Endothelial cell of umbilical vein (primary cell): ENCODE results near the gene ANKRD23. TPM values are rescaled to one million over a fixed set of nuclear protein-coding genes. Genes with fewer than 3 reads are reported as not detected.

Experiments used
- BruUV-seq: library from RNA; stranded (reverse); fragments of 400-500 nt; replicated peaks from 2 replicates; lab custom pipeline; 2021; lab: Mats Ljungman, UMichigan
- CTCF ChIA-PET: fragments of 300-600, 350-600 bp; sonication (Branson Sonifier 250); formaldehyde crosslinking; loops from one replicate; lab custom pipeline; 2021; ENCODE audit warnings: antibody characterized with exemption, inconsistent platforms; lab: Charles Lee
- POLR2A ChIA-PET: fragments of 300-600, 350-600 bp; sonication (Branson Sonifier 250); formaldehyde crosslinking; loops from one replicate; lab custom pipeline; 2021; ENCODE audit warnings: antibody characterized with exemption, inconsistent platforms; lab: Charles Lee
- DNase-seq: peaks from one replicate; pipeline ENCODE4 v3.0.0-alpha.2; 2011; ENCODE audit warnings: low read depth, low spot score
- FAIRE-seq: peaks from 2 replicates; lab custom pipeline; 2011; peaks lifted over from hg19 to GRCh38; lab: Jason Lieb, UNC
- H2AFZ ChIP-seq: 2 replicates; pipeline ENCODE4 v1.6.0; 2012; ENCODE audit warnings: low read depth, low read length, control low read depth, inconsistent platforms
- H3K27ac ChIP-seq: 2 replicates; pipeline ENCODE4 v1.5.1; 2011; ENCODE audit warnings: low read depth, mild to moderate bottlenecking, control low read depth, low read length, moderate library complexity; ENCODE audit not compliant: insufficient read depth
- H3K27me3 ChIP-seq, 2 experiments: 2 replicates each; pipeline versions ENCODE4 v1.6.0 to v1.6.1; 2011; ENCODE audit warnings: low read length in 2 of 2, mixed read lengths in 1 of 2; ENCODE audit not compliant: control insufficient read depth in 2 of 2, insufficient read depth in 2 of 2
- H3K36me3 ChIP-seq, 2 experiments: 2 replicates in 1 of 2; 3 replicates in 1 of 2; pipeline ENCODE4 v1.5.1; 2011; ENCODE audit warnings: low read length in 2 of 2, mild to moderate bottlenecking in 1 of 2, moderate library complexity in 1 of 2; ENCODE audit not compliant: control insufficient read depth in 2 of 2, insufficient read depth in 2 of 2; ENCODE audit errors: extremely low read depth in 1 of 2
- H3K4me1 ChIP-seq: 3 replicates; pipeline ENCODE4 v1.5.1; 2011; ENCODE audit warnings: mild to moderate bottlenecking, low read length; ENCODE audit not compliant: control insufficient read depth, insufficient read depth; ENCODE audit errors: extremely low read depth
- H3K4me2 ChIP-seq: 2 replicates; pipeline ENCODE4 v1.6.1; 2011; ENCODE audit warnings: low read length, control low read depth, mixed read lengths; ENCODE audit not compliant: insufficient read depth
- H3K4me3 ChIP-seq, 3 experiments: fragments of 200-600 bp in 1 of 3; sonication (generic), shearing (Covaris generic) in 1 of 3; replicated peaks in 1 of 3; 2 replicates each; pipeline ENCODE4 v1.5.1; 2011 to 2016; ENCODE audit warnings: control low read depth in 3 of 3, low read length in 3 of 3, mild to moderate bottlenecking in 2 of 3, inconsistent platforms in 1 of 3, low read depth in 1 of 3, moderate library complexity in 1 of 3; ENCODE audit not compliant: insufficient read depth in 1 of 3
- H3K79me2 ChIP-seq: 2 replicates; pipeline ENCODE4 v1.6.0; 2012; ENCODE audit warnings: low read length, inconsistent platforms; ENCODE audit not compliant: control insufficient read depth, insufficient read depth
- H3K9ac ChIP-seq: replicated peaks from 2 replicates; pipeline ENCODE3; 2011; ENCODE audit warnings: low read length, control low read depth; ENCODE audit not compliant: insufficient read depth; ENCODE audit errors: extremely low read depth
- H3K9me1 ChIP-seq: replicated peaks from 3 replicates; pipeline ENCODE4 v1.6.0; 2011; ENCODE audit warnings: mild to moderate bottlenecking, low read length; ENCODE audit not compliant: control insufficient read depth, insufficient read depth; ENCODE audit errors: extremely low read depth
- H3K9me3 ChIP-seq: replicated peaks from 2 replicates; pipeline ENCODE4 v1.5.1; 2012; ENCODE audit warnings: low read length, inconsistent platforms; ENCODE audit not compliant: control insufficient read depth, insufficient read depth
- H4K20me1 ChIP-seq: replicated peaks from 2 replicates; pipeline ENCODE3; 2011; ENCODE audit warnings: mild to moderate bottlenecking, low read length; ENCODE audit not compliant: control insufficient read depth, insufficient read depth; ENCODE audit errors: extremely low read depth
- EZH2 ChIP-seq: IDR thresholded peaks from 2 replicates; pipeline ENCODE4 v1.6.1; 2012; ENCODE audit warnings: borderline replicate concordance, low read depth, mild to moderate bottlenecking, moderate library complexity, low read length, inconsistent platforms; ENCODE audit not compliant: severe bottlenecking
- FOS ChIP-seq: IDR thresholded peaks from 2 replicates; pipeline ENCODE4 v1.6.1; 2011; ENCODE audit warnings: mild to moderate bottlenecking, low read length, moderate library complexity, borderline replicate concordance; ENCODE audit not compliant: insufficient read depth
- GATA2 ChIP-seq: IDR thresholded peaks from 2 replicates; pipeline ENCODE4 v1.7.0; 2011; ENCODE audit warnings: low read depth, mild to moderate bottlenecking, moderate library complexity, mixed read lengths, low read length; ENCODE audit not compliant: insufficient read length, insufficient read depth
- JUN ChIP-seq: IDR thresholded peaks from 2 replicates; pipeline ENCODE4 v1.6.1; 2011; ENCODE audit warnings: borderline replicate concordance, low read depth; ENCODE audit not compliant: insufficient read length, insufficient read depth
- MYC ChIP-seq: IDR thresholded peaks from one replicate; pipeline ENCODE4 v1.6.1; 2011; ENCODE audit warnings: mild to moderate bottlenecking, low read depth, low read length
- POLR2A ChIP-seq: IDR thresholded peaks from 2 replicates; pipeline ENCODE4 v1.6.1; 2012; ENCODE audit warnings: low read depth, mild to moderate bottlenecking, control low read depth, low read length
- POLR2AphosphoS5 ChIP-seq: IDR thresholded peaks from 2 replicates; pipeline ENCODE4 v1.6.1; 2012; ENCODE audit warnings: low read depth, mild to moderate bottlenecking, control low read depth, low read length, moderate library complexity; ENCODE audit not compliant: insufficient read depth
- dilution Hi-C: fragments of 300-500 bp; cut with MboI; formaldehyde crosslinking; loops from one replicate; pipeline ENCODE4 v1.15.0; 2019; ENCODE audit warnings: low sequenced_read_pairs; ENCODE audit not compliant: extremely low pct_ligation_motif_present
- intact Hi-C: fragments of 100-400 bp; cut with micrococcal nuclease; formaldehyde crosslinking; loops from one replicate; pipeline ENCODE4 v1.10.0; 2022
- polyA plus RNA-seq, 4 experiments: library from polyadenylated mRNA; depleted of rRNA in 3 of 4; stranded (reverse) in 3 of 4; unstranded in 1 of 4; fragments of >200 nt; gene quantifications; 2 replicates each; pipeline versions ENCODE4 v1.2.1 to v1.2.3, GENCODE V29; 2011 to 2012; ENCODE audit warnings: missing spikeins in 1 of 4
- total RNA-seq: library from RNA; stranded (reverse); gene quantifications from 2 replicates; pipeline ENCODE4 v1.2.3, GENCODE V29; 2021
- TF ChIP-seq, protein P1 (sequence below), 2 donors: IDR thresholded peaks; 1 replicate in 1 of 2; 2 replicates in 1 of 2; pipeline ENCODE4 v1.5.1; 2011; ENCODE audit warnings: low read length in 2 of 2, mild to moderate bottlenecking in 2 of 2, moderate library complexity in 2 of 2, control low read depth in 1 of 2, inconsistent platforms in 1 of 2, low read depth in 1 of 2; ENCODE audit not compliant: insufficient read depth in 1 of 2; ENCODE audit errors: extremely low read depth in 1 of 2
- TF ChIP-seq, protein P2 (sequence below): IDR thresholded peaks from 2 replicates; pipeline ENCODE4 v1.6.1; 2011; ENCODE audit not compliant: insufficient read depth, insufficient read length

ANKRD23 gene
- total and polyA plus RNA-seq, 2 donors (not counting 3 experiments of a cell fraction or from before 2014, with no cell fraction given): 1.7 to 3.6 TPM

DNA sequence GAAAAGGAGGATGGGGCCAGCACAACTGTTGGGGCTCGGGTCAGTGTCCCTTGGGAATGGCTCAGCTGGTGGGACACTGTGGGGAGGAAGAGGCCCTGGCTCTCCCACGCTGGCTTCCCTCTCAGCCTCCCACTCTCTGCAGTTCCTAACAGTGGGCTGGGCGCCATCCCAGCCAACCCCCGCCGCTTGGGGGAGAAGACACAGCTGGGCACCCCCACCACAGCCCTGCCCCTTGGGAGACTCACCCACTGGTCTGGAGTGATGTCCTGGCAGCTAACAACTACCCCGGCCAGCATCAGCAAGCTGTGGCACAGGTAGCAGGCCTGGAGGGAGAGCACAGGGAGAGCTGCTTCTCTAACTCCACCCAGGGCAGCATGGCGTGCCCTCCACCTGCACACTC lies 34.4 kb upstream of the ANKRD23 start:
- no peak for TF ChIP-seq EZH2
- TF ChIP-seq MYC: no peak
- TF ChIP-seq FOS: no peak
- no peak for TF ChIP-seq JUN
- TF ChIP-seq POLR2AphosphoS5: no peak
- TF ChIP-seq POLR2A: no peak
- TF ChIP-seq, protein P1, sequence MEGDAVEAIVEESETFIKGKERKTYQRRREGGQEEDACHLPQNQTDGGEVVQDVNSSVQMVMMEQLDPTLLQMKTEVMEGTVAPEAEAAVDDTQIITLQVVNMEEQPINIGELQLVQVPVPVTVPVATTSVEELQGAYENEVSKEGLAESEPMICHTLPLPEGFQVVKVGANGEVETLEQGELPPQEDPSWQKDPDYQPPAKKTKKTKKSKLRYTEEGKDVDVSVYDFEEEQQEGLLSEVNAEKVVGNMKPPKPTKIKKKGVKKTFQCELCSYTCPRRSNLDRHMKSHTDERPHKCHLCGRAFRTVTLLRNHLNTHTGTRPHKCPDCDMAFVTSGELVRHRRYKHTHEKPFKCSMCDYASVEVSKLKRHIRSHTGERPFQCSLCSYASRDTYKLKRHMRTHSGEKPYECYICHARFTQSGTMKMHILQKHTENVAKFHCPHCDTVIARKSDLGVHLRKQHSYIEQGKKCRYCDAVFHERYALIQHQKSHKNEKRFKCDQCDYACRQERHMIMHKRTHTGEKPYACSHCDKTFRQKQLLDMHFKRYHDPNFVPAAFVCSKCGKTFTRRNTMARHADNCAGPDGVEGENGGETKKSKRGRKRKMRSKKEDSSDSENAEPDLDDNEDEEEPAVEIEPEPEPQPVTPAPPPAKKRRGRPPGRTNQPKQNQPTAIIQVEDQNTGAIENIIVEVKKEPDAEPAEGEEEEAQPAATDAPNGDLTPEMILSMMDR (IDR thresholded peaks at IDR 0.05; ENCODE audit: extremely low read depth in 1 of 2, insufficient read depth in 1 of 2, low read depth in 1 of 2, low read length in 2 of 2): no peak
- TF ChIP-seq, protein P2, sequence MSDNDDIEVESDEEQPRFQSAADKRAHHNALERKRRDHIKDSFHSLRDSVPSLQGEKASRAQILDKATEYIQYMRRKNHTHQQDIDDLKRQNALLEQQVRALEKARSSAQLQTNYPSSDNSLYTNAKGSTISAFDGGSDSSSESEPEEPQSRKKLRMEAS: no peak
- TF ChIP-seq GATA2: no peak

More for the DNA sequence above, 34.4 kb upstream of the ANKRD23 start:
- no peaks in the 10 kb centered on the region for H3K9me1 ChIP-seq
- H3K9ac ChIP-seq: no peak overlapping the region
- intact Hi-C loops (no loop called here), dilution Hi-C loops (no loop called here)
- DNase-seq: no peak
- FAIRE-seq: no peak
- H3K9me3 ChIP-seq: no peaks in the 10 kb centered on the region
- H3K4me2 ChIP-seq: no peak overlapping the region
- BruUV-seq: no TSS peak
- no peak overlapping the region for H3K4me3 ChIP-seq
- H3K27me3 ChIP-seq: peaks cover 0 to 2% of the 10 kb centered on the region in 2 experiments
- POLR2A ChIA-PET: no interaction called here
- no peaks in the 10 kb centered on the region for H3K36me3 ChIP-seq
- H3K27ac ChIP-seq: no peak overlapping the region
- H3K4me1 ChIP-seq: no peaks in the 10 kb centered on the region
- H3K79me2 ChIP-seq: no peaks in the 10 kb centered on the region
- H2AFZ ChIP-seq: no peak overlapping the region
- H4K20me1 ChIP-seq: no peaks in the 10 kb centered on the region
- CTCF ChIA-PET: no interaction called here
